Suprapubic skin (tissue), 4 donors: Measurements from ENCODE around the gene ENG. TPM values are rescaled to one million over a fixed set of nuclear protein-coding genes. Genes with fewer than 3 reads are reported as not detected.

Experiments used
- DNase-seq, 2 donors: peaks; one replicate each; pipeline ENCODE4 v3.0.0-alpha.2; 2019; ENCODE audit warnings: low spot score in 2 of 2
- H3K27ac ChIP-seq: fragments of 200-600 bp; sonication (generic); one replicate; pipeline ENCODE4 v1.5.1; 2019
- H3K27me3 ChIP-seq: fragments of 200-600 bp; sonication (generic); one replicate; pipeline ENCODE4 v1.5.1; 2019
- H3K36me3 ChIP-seq: fragments of 200-600 bp; sonication (generic); one replicate; pipeline ENCODE4 v1.5.1; 2019
- H3K4me1 ChIP-seq: fragments of 200-600 bp; sonication (generic); one replicate; pipeline ENCODE4 v1.5.1; 2019
- H3K4me3 ChIP-seq: fragments of 200-600 bp; sonication (generic); one replicate; pipeline ENCODE4 v1.5.1; 2019; ENCODE audit warnings: mild to moderate bottlenecking
- H3K9me3 ChIP-seq: fragments of 200-600 bp; sonication (generic); one replicate; pipeline ENCODE4 v1.5.1; 2019
- EP300 ChIP-seq: sonication (generic); formaldehyde crosslinking; IDR thresholded peaks from one replicate; pipeline ENCODE4 v1.6.1; 2017; ENCODE audit warnings: antibody characterized with exemption
- POLR2A ChIP-seq, 2 donors: fragments of 450-650 bp; IDR thresholded peaks; one replicate each; pipeline ENCODE4 v1.6.1; 2017; ENCODE audit warnings: antibody characterized with exemption in 2 of 2, mild to moderate bottlenecking in 2 of 2, moderate library complexity in 2 of 2
- POLR2AphosphoS5 ChIP-seq, 3 donors: sonication (generic); formaldehyde crosslinking; IDR thresholded peaks; one replicate each; pipeline ENCODE4 v1.6.1; 2017; ENCODE audit warnings: antibody characterized with exemption in 3 of 3
- WGBS: methylation state at CpG from one replicate; pipeline ENCODE4 v1.1.5; 2018; 5-methylcytosine and 5-hydroxymethylcytosine counted together
- total RNA-seq, 4 donors: library from RNA; depleted of rRNA; stranded (reverse); fragments of >200 nt; gene quantifications; one replicate each; pipeline ENCODE4 v1.1.0, GENCODE V29; 2016
- TF ChIP-seq, protein P1 (sequence below), 2 donors: fragments of 200-600 bp in 1 of 2; fragments of 450-650 bp in 1 of 2; sonication (generic) in 1 of 2; IDR thresholded peaks; one replicate each; pipeline ENCODE4 v1.5.1; 2016 to 2019; ENCODE audit warnings: antibody characterized with exemption in 2 of 2, mild to moderate bottlenecking in 1 of 2, moderate library complexity in 1 of 2

The ENG gene
- total RNA-seq, 4 donors from 2014 or later = 17.2 to 38.7 (median 31.2) TPM

DNA sequence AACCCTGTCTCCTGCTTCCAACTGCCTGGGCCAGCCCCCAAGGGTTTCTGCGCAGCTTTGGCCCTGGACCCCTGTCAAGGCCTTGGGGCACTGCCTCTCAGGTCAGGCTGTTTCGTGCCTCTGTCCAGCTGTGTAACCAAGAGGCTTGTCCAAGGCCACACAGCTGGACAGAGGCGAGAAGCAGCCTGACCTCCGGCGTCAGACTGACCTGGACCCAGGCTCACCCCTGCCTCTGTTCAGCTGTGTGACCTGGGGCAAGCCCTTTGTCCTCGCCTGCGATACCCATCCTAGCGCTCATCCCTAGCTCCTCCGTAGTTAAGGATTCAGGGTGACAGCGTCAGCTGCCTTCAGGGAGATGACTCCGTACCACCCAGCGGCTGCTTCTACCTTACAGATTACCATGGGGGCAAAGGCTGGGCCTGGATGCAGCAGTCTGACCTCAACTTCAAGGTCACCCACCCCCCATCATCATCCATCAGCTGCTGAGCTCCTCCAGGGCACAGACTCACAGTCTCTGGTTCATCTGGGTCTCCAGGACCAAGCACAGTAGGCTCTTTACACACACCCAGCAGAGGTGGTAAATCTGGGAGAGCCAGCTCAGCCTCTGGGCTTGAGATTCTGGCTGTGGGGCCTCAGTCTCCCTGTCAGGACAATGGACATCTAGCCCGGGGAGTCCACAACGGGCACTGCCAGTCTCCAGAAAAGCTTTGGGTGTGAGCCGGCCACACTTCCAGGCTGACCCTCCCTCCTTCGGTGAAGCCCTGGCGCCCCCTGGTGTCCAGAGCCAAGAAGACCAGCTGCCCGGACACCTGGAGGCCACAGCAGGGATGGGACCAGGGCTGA, 15.1 kb upstream of the ENG start:
- no peak overlapping the region for H3K4me3 ChIP-seq
- H3K27me3 ChIP-seq = no peaks in the 10 kb centered on the region
- 75% methylated on average over 15 of the region's 18 CpGs for WGBS
- H3K27ac ChIP-seq = no peak overlapping the region
- H3K4me1 ChIP-seq = peaks cover 13% of the 10 kb centered on the region
- H3K36me3 ChIP-seq = peaks cover 26% of the 10 kb centered on the region
- TF ChIP-seq, protein P1, sequence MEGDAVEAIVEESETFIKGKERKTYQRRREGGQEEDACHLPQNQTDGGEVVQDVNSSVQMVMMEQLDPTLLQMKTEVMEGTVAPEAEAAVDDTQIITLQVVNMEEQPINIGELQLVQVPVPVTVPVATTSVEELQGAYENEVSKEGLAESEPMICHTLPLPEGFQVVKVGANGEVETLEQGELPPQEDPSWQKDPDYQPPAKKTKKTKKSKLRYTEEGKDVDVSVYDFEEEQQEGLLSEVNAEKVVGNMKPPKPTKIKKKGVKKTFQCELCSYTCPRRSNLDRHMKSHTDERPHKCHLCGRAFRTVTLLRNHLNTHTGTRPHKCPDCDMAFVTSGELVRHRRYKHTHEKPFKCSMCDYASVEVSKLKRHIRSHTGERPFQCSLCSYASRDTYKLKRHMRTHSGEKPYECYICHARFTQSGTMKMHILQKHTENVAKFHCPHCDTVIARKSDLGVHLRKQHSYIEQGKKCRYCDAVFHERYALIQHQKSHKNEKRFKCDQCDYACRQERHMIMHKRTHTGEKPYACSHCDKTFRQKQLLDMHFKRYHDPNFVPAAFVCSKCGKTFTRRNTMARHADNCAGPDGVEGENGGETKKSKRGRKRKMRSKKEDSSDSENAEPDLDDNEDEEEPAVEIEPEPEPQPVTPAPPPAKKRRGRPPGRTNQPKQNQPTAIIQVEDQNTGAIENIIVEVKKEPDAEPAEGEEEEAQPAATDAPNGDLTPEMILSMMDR (IDR thresholded peaks at IDR 0.05) = peak; percentile 69 to 96
- no peak for TF ChIP-seq POLR2A (IDR thresholded peaks at IDR 0.05)
- H3K9me3 ChIP-seq = no peaks in the 10 kb centered on the region
- peak; percentile 93 to 96 for DNase-seq

DNA sequence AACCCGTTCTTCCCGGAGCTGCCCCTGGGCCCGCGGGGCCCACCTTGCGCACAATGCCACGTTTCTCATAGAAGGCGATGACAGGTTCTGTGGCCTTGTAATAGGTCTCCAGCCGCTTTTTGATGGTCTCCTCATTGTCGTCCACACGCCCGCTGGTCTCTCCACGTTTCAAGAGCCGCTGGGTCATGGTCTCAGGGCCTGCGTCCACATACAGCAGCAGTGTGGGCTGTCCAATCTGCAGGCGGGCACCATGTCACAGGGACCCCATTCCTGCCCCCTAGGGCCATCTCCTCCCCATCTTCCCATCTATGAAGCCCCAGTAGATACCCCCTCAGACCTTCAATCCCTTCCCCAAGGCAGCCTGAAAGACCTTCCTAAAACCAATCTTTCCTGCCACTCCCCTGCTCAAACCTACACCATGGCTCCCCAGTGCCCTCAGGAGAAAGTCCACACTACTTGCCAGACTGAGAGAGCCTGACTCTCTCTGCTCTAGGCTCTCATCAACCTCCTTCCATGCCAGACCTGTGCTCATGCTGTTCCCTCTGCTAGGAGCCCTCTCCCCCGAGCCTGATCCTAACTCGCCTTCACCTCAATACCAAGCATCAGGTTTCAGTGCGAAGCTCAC, 13.9 kb upstream of the ENG start:
- no peak for DNase-seq
- H3K27ac ChIP-seq = no peak overlapping the region
- peaks cover 3% of the 10 kb centered on the region for H3K4me1 ChIP-seq
- WGBS = 94% methylated on average over 12 of the region's 18 CpGs
- TF ChIP-seq POLR2AphosphoS5 (IDR thresholded peaks at IDR 0.05) (no peak), EP300 (no peak), POLR2A (IDR thresholded peaks at IDR 0.05) (no peak)
- TF ChIP-seq, protein P1 (IDR thresholded peaks at IDR 0.05) = no peak
- H3K27me3 ChIP-seq = no peaks in the 10 kb centered on the region
- no peak overlapping the region for H3K4me3 ChIP-seq
- H3K9me3 ChIP-seq = no peaks in the 10 kb centered on the region
- peaks cover 26% of the 10 kb centered on the region for H3K36me3 ChIP-seq

DNA sequence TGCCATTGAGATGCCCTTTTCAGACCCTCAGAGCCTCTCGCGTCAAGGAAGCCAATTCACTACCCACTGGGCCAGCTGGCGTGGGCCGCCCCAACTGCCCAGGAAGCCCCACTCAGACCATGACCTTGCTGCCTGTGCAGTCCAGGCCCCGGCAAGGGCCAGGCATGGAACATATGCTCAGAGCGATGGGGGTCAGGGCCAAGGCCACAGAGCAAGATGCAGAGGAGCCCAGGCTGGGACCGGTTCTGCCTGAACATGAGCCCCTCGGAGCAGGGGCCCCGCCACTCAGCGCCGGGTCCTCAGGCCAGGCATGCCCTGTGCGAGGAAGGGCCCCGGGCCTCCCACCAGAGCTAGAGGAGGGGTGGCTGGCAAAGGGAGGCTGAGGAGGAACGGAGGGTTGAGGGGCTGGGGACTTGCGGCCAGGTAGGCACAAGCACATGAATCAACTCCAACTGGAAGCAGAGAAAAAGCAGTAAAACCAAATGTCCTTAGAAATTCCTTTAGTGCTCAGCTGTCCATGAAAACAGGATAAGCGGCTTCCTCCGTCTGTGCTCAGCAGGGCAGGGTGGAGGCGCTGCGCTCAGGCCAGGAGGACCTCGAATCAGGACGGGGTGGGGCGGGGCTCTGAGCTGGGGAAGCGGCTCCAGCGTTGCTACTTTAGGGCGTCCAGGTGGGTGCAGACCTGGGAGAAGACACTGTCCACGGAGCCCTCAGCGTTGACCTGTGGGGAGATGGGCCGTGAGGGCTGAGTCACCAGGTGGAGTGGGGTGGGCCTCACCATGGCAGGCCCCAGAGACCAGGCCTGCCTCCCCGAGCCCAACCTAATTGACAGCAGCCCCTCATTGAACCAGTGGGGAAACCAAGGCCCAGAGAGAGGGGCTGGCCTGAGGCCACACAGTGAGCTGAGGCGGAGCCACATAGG, 13.2 kb upstream of the ENG start:
- Histone ChIP-seq H3K4me3 (no peak overlapping the region), H3K4me1 (no peaks in the 10 kb centered on the region), H3K9me3 (no peaks in the 10 kb centered on the region), H3K36me3 (peaks cover 23% of the 10 kb centered on the region), H3K27ac (no peak overlapping the region), H3K27me3 (no peaks in the 10 kb centered on the region)
- TF ChIP-seq POLR2A (IDR thresholded peaks at IDR 0.05) = no peak
- no peak for TF ChIP-seq POLR2AphosphoS5 (IDR thresholded peaks at IDR 0.05)
- TF ChIP-seq, protein P1 (IDR thresholded peaks at IDR 0.05) = no peak
- no peak for TF ChIP-seq EP300
- 77% methylated on average over 23 of the region's 30 CpGs for whole genome bisulfite sequencing
- peak in 1 of 2 donors; percentile 57 for DNase-seq

DNA sequence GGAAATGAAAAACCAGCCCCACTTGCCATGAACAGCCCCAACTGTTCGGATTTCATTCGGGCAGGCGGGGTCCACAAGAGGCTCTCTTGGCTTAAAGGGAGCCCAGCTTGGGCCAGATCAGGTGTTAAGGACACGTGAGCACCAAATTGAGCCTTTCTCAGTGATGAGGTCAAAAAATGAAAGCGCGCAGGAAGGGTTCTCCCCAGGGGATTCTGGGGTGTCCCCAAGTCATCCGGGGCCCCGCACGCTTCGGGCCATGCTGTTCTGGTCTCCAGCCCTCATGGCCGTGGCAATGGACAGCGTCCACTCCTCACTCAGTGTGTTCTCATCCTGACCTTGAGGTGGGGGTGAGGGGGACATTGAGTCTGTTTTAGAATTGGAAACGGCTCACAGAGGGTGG, 12.1 kb upstream of the ENG start:
- Histone ChIP-seq H3K27ac (no peak overlapping the region), H3K4me1 (peaks cover 11% of the 10 kb centered on the region)
- 93% methylated on average over 13 of the region's 13 CpGs for WGBS

More for the DNA sequence above, 12.1 kb upstream of the ENG start:
- TF ChIP-seq EP300 (no peak), POLR2A (IDR thresholded peaks at IDR 0.05) (no peak), POLR2AphosphoS5 (IDR thresholded peaks at IDR 0.05) (no peak)
- TF ChIP-seq, protein P1 (IDR thresholded peaks at IDR 0.05) = no peak
- no peaks in the 10 kb centered on the region for H3K27me3 ChIP-seq
- H3K9me3 ChIP-seq = no peaks in the 10 kb centered on the region
- no peak overlapping the region for H3K4me3 ChIP-seq
- peaks cover 22% of the 10 kb centered on the region for H3K36me3 ChIP-seq
- no peak for DNase-seq
